Measurements from ENCODE around the gene HSD17B14.

DNA sequence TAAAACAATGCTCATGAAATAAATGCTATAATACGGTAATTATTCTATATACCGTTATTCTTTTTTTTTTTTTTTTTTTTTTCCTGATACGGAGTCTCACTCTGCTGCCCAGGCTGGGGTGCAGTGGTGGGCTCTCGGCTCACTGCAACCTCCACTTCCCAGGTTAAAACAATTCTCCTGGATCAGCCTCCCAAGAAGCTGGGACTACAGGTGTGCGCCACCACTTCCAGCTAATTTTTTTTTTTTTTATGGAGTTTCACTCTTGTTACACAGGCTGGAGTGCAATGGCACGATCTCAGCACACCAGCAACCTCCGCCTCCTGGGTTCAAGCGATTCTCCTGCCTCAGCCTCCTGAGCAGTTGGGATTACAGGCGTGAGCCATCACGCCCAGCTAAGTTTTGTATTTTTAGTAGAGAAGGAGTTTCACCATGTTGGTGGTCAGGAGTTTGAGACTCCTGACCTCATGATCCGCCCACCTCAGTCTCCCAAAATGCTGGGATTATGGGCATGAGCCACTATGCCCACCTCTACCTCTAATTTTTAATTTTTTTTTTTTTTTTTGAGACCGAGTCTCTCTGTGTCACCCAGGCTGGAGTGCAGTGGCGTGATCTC lies 42.8 kb upstream of the HSD17B14 start:
- TF ChIP-seq POLR2A (IDR thresholded peaks at IDR 0.05; ENCODE audit: low read depth, low read length) (no peak), POLR2AphosphoS5 (IDR thresholded peaks at IDR 0.05; ENCODE audit: low read depth, low read length) (no peak), TAF1 (IDR thresholded peaks at IDR 0.05; ENCODE audit: low read depth, low read length) (no peak)
